ENCODE measurements around the gene RIC8B. TPM values are rescaled to one million over a fixed set of nuclear protein-coding genes. Genes with fewer than 3 reads are reported as not detected.

Gene RIC8B
- polyA plus RNA-seq, 1 donor (not counting 4 experiments of a cell fraction or from before 2014, with no cell fraction given): 6.8 TPM

DNA sequence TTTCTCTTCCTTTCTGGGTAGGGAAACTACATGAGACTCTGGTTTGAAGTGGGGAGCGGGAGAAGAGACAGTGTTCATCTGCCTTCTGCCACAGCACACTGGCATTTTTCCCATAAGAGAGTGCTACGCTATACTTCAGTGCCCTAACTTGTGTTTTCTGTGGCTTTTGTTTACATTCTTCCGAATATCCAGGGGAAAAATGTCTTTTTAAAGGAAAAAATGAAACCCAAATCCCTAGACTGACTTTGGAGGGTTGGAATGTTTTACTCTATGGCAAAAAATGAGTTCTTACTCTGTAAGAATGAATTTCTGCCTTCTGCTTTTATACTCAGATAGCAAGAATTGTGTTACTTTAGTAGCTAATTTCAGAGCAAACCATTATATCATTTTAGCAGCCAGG, 93.2 kb downstream of the RIC8B start:
- Histone ChIP-seq H4K20me1 (ENCODE audit: control insufficient read depth, extremely low read depth, insufficient read depth, low read length) (no peaks in the 10 kb centered on the region), H3K4me3 (ENCODE audit: control insufficient read depth in 2 of 3, extremely low read depth in 1 of 3, insufficient read depth in 2 of 3, low read depth in 1 of 3, low read length in 3 of 3) (no peak overlapping the region), H2AFZ (ENCODE audit: control insufficient read depth, low read length) (no peak overlapping the region), H3K27ac (ENCODE audit: control insufficient read depth, insufficient read depth, low read length) (no peak overlapping the region), H3K4me1 (ENCODE audit: control insufficient read depth, extremely low read depth, insufficient read depth, low read length) (peaks cover 8% of the 10 kb centered on the region), H3K4me2 (ENCODE audit: control insufficient read depth, extremely low read depth, insufficient read depth, low read depth, low read length) (no peak overlapping the region), H3K79me2 (ENCODE audit: control insufficient read depth, insufficient read depth, low read length) (no peaks in the 10 kb centered on the region), H3K9me1 (ENCODE audit: control insufficient read depth, extremely low read depth, insufficient read depth, low read length) (no peaks in the 10 kb centered on the region), H3K9ac (ENCODE audit: control insufficient read depth, extremely low read depth, insufficient read depth, low read length) (no peak overlapping the region), H3K36me3 (ENCODE audit: control insufficient read depth in 2 of 2, extremely low read depth in 1 of 2, insufficient read depth in 2 of 2, low read length in 2 of 2) (no peaks in the 10 kb centered on the region), H3K27me3 (ENCODE audit: control insufficient read depth, extremely low read depth, insufficient read depth, low read length) (no peaks in the 10 kb centered on the region), H3K9me3 (ENCODE audit: control insufficient read depth, low read depth, low read length) (no peaks in the 10 kb centered on the region)
- DNase-seq (ENCODE audit: low read depth, low spot score): no peak
- dilution Hi-C loops (cut with MboI; ENCODE audit: extremely low pct_ligation_motif_present, low sequenced_read_pairs): no loop called here
- TF ChIP-seq EZH2 (IDR thresholded peaks at IDR 0.05; ENCODE audit: low read length): no peak
- TF ChIP-seq, protein P1, sequence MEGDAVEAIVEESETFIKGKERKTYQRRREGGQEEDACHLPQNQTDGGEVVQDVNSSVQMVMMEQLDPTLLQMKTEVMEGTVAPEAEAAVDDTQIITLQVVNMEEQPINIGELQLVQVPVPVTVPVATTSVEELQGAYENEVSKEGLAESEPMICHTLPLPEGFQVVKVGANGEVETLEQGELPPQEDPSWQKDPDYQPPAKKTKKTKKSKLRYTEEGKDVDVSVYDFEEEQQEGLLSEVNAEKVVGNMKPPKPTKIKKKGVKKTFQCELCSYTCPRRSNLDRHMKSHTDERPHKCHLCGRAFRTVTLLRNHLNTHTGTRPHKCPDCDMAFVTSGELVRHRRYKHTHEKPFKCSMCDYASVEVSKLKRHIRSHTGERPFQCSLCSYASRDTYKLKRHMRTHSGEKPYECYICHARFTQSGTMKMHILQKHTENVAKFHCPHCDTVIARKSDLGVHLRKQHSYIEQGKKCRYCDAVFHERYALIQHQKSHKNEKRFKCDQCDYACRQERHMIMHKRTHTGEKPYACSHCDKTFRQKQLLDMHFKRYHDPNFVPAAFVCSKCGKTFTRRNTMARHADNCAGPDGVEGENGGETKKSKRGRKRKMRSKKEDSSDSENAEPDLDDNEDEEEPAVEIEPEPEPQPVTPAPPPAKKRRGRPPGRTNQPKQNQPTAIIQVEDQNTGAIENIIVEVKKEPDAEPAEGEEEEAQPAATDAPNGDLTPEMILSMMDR (optimal IDR thresholded peaks at IDR 0.05 in 1 of 3, IDR thresholded peaks at IDR 0.05 in 1 of 3, conservative IDR thresholded peaks at IDR 0.05 in 1 of 3; ENCODE audit: extremely low read depth in 1 of 3, insufficient read depth in 2 of 3, low read length in 3 of 3): no peak
- no peak for FAIRE-seq

DNA sequence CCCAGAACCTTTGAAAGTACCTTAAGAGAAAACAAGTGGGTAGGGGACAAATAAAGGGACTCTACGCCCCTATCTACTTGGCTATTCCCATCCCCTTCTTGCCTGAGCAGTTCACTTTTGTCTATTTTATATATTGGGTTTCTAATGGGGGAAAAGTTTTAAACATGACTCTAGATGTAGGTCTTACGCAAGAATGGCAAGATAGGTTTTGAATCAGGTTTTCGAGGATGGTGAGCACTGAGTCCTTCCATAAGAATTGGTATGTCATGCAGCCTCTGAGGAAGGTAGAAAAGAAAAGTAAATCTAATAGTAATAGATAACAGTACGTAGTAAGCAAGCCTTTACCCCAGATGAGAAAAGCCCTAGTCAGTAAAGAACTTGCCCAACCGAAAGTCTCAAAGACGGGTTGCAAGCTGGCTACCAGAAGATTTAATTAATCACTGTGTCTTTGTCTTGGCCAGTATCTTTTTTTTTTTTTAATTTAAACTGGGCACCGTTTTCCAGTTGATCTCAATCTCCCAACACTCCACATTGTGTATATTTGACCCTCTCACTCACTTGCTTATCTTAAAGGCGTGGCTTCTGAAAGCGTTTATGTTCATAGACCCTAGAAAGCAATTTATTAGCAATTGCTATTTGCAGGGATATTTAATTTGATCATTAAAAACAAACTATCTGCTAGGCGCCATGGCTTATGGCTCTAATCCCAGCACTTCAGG, 94.7 kb downstream of the RIC8B start:
- peaks cover 8% of the 10 kb centered on the region for H3K4me1 ChIP-seq (ENCODE audit: control insufficient read depth, extremely low read depth, insufficient read depth, low read length)
- dilution Hi-C loops (cut with MboI; ENCODE audit: extremely low pct_ligation_motif_present, low sequenced_read_pairs): no loop called here
- H3K9me3 ChIP-seq (ENCODE audit: control insufficient read depth, low read depth, low read length): no peaks in the 10 kb centered on the region
- FAIRE-seq (no peak), DNase-seq (ENCODE audit: low read depth, low spot score) (no peak)
- TF ChIP-seq, protein P1 (optimal IDR thresholded peaks at IDR 0.05 in 1 of 3, IDR thresholded peaks at IDR 0.05 in 1 of 3, conservative IDR thresholded peaks at IDR 0.05 in 1 of 3; ENCODE audit: extremely low read depth in 1 of 3, insufficient read depth in 2 of 3, low read length in 3 of 3): no peak
- no peak for TF ChIP-seq EZH2 (IDR thresholded peaks at IDR 0.05; ENCODE audit: low read length)
- no peak overlapping the region for H3K4me3 ChIP-seq (ENCODE audit: control insufficient read depth in 2 of 3, extremely low read depth in 1 of 3, insufficient read depth in 2 of 3, low read depth in 1 of 3, low read length in 3 of 3)
- H4K20me1 ChIP-seq (ENCODE audit: control insufficient read depth, extremely low read depth, insufficient read depth, low read length): no peaks in the 10 kb centered on the region
- H3K9ac ChIP-seq (ENCODE audit: control insufficient read depth, extremely low read depth, insufficient read depth, low read length): no peak overlapping the region
- no peaks in the 10 kb centered on the region for H3K27me3 ChIP-seq (ENCODE audit: control insufficient read depth, extremely low read depth, insufficient read depth, low read length)
- no peak overlapping the region for H2AFZ ChIP-seq (ENCODE audit: control insufficient read depth, low read length)
- H3K9me1 ChIP-seq (ENCODE audit: control insufficient read depth, extremely low read depth, insufficient read depth, low read length): no peaks in the 10 kb centered on the region
- H3K4me2 ChIP-seq (ENCODE audit: control insufficient read depth, extremely low read depth, insufficient read depth, low read depth, low read length): no peak overlapping the region
- no peaks in the 10 kb centered on the region for H3K79me2 ChIP-seq (ENCODE audit: control insufficient read depth, insufficient read depth, low read length)
- H3K27ac ChIP-seq (ENCODE audit: control insufficient read depth, insufficient read depth, low read length): no peak overlapping the region
- H3K36me3 ChIP-seq (ENCODE audit: control insufficient read depth in 2 of 2, extremely low read depth in 1 of 2, insufficient read depth in 2 of 2, low read length in 2 of 2): no peaks in the 10 kb centered on the region

All from keratinocyte (primary cell).